Central memory CD4-positive, alpha-beta T cell (primary cell): ENCODE results near the gene SNTB2.

Source experiments
- DNase-seq: peaks from one replicate; pipeline ENCODE4 v3.0.0; 2022

The SNTB2 gene

DNA sequence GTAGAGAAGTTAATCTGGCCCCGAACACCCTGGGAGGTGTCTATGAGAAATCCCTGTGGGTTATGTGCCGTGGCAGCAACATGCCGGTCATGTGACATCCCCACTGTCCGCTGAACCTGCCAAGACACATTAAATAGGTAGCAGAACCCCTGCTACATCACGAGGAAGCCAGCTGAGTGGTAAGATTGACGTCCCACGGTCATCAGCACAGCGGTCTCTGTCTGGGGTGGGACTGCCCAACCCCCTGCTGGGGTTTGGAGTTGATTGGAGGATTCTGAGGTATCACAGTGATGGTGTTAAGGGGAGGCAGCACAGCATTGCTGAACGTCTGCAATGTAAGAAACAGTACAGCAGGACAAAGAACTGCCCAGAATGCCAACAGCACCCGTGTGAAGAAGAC is 162.6 kb downstream of the SNTB2 start:
- DNase-seq: no peak

GRCh38 chr16:69350536-69351133 is 163.7 kb downstream of the SNTB2 start:
- DNase-seq: no peak

GRCh38 chr16:69351309-69352027 is 164.5 kb downstream of the SNTB2 start, which contains the start of gene TMED6:
Gene TMED6, minus strand, starts transcription at chr16:69351786. Its CDS starts 33 bp downstream, at chr16:69351753.
- DNase-seq: no peak
